ENCODE measurements around the gene RTRAF.

DNA sequence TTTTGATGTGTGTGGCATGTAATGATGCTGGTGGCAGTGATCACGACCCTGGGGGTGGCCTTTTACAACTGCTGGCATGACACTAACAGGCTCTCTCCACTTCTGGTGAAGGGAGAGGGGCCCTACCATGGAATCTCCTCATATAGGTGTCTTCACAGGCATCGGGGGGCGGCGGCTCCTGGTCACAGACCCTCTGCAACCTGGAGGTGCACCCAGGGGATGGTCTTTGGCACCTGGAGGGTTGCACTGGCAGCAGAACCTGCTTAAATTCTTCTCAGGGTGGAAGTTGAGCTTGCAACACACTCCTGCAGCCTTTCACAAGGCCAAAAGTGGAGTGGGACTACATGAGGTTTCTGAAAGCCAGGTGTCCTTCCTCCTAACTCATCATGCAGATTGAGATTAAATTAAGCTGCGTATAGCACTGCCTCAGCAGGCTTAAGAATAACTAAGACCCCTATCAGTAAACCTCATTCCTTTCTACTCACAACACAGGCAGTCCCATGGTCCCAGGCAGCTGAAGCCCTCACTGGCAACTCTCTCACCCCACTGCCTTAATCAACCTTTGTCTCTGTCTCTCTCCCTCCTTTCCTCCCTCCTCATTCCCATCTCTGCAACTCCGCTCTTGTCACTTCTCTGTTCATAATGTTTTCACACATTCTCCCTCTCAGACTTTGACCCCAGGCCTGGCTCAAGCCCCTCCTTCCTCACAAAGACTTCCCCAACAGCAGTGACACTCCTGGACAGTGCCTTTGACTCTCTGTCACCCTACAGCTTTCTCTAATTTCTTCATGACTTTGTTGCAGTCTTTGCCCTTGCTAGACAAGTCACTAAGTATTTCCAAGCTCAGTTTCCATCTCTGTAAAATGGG lies 60.6 kb downstream of the RTRAF start:
- TF ChIP-seq, protein P1, sequence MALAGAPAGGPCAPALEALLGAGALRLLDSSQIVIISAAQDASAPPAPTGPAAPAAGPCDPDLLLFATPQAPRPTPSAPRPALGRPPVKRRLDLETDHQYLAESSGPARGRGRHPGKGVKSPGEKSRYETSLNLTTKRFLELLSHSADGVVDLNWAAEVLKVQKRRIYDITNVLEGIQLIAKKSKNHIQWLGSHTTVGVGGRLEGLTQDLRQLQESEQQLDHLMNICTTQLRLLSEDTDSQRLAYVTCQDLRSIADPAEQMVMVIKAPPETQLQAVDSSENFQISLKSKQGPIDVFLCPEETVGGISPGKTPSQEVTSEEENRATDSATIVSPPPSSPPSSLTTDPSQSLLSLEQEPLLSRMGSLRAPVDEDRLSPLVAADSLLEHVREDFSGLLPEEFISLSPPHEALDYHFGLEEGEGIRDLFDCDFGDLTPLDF (CRISPR knock-in tag; IDR thresholded peaks at IDR 0.05): no peak
- TF ChIP-seq, protein P2, sequence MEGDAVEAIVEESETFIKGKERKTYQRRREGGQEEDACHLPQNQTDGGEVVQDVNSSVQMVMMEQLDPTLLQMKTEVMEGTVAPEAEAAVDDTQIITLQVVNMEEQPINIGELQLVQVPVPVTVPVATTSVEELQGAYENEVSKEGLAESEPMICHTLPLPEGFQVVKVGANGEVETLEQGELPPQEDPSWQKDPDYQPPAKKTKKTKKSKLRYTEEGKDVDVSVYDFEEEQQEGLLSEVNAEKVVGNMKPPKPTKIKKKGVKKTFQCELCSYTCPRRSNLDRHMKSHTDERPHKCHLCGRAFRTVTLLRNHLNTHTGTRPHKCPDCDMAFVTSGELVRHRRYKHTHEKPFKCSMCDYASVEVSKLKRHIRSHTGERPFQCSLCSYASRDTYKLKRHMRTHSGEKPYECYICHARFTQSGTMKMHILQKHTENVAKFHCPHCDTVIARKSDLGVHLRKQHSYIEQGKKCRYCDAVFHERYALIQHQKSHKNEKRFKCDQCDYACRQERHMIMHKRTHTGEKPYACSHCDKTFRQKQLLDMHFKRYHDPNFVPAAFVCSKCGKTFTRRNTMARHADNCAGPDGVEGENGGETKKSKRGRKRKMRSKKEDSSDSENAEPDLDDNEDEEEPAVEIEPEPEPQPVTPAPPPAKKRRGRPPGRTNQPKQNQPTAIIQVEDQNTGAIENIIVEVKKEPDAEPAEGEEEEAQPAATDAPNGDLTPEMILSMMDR (IDR thresholded peaks at IDR 0.05): no peak
- TF ChIP-seq CREB1 (CRISPR knock-in tag; IDR thresholded peaks at IDR 0.05) (no peak), ZNF263 (CRISPR knock-in tag; IDR thresholded peaks at IDR 0.05; ENCODE audit: low read depth) (no peak), TCF7 (CRISPR knock-in tag; IDR thresholded peaks at IDR 0.05; ENCODE audit: low read depth) (no peak), JUN (CRISPR knock-in tag; IDR thresholded peaks at IDR 0.05) (no peak), ZNF121 (CRISPR knock-in tag; IDR thresholded peaks at IDR 0.05) (no peak), SP1 (CRISPR knock-in tag; conservative IDR thresholded peaks at IDR 0.05) (no peak)
- TF ChIP-seq, protein P3, sequence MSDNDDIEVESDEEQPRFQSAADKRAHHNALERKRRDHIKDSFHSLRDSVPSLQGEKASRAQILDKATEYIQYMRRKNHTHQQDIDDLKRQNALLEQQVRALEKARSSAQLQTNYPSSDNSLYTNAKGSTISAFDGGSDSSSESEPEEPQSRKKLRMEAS (CRISPR knock-in tag; IDR thresholded peaks at IDR 0.05): no peak
- TF ChIP-seq, protein P4, sequence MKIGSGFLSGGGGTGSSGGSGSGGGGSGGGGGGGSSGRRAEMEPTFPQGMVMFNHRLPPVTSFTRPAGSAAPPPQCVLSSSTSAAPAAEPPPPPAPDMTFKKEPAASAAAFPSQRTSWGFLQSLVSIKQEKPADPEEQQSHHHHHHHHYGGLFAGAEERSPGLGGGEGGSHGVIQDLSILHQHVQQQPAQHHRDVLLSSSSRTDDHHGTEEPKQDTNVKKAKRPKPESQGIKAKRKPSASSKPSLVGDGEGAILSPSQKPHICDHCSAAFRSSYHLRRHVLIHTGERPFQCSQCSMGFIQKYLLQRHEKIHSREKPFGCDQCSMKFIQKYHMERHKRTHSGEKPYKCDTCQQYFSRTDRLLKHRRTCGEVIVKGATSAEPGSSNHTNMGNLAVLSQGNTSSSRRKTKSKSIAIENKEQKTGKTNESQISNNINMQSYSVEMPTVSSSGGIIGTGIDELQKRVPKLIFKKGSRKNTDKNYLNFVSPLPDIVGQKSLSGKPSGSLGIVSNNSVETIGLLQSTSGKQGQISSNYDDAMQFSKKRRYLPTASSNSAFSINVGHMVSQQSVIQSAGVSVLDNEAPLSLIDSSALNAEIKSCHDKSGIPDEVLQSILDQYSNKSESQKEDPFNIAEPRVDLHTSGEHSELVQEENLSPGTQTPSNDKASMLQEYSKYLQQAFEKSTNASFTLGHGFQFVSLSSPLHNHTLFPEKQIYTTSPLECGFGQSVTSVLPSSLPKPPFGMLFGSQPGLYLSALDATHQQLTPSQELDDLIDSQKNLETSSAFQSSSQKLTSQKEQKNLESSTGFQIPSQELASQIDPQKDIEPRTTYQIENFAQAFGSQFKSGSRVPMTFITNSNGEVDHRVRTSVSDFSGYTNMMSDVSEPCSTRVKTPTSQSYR (CRISPR knock-in tag; IDR thresholded peaks at IDR 0.05): no peak
- TF ChIP-seq, protein P5, sequence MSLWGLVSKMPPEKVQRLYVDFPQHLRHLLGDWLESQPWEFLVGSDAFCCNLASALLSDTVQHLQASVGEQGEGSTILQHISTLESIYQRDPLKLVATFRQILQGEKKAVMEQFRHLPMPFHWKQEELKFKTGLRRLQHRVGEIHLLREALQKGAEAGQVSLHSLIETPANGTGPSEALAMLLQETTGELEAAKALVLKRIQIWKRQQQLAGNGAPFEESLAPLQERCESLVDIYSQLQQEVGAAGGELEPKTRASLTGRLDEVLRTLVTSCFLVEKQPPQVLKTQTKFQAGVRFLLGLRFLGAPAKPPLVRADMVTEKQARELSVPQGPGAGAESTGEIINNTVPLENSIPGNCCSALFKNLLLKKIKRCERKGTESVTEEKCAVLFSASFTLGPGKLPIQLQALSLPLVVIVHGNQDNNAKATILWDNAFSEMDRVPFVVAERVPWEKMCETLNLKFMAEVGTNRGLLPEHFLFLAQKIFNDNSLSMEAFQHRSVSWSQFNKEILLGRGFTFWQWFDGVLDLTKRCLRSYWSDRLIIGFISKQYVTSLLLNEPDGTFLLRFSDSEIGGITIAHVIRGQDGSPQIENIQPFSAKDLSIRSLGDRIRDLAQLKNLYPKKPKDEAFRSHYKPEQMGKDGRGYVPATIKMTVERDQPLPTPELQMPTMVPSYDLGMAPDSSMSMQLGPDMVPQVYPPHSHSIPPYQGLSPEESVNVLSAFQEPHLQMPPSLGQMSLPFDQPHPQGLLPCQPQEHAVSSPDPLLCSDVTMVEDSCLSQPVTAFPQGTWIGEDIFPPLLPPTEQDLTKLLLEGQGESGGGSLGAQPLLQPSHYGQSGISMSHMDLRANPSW (CRISPR knock-in tag; conservative IDR thresholded peaks at IDR 0.05; ENCODE audit: low read depth): no peak
- TF ChIP-seq, protein P6, sequence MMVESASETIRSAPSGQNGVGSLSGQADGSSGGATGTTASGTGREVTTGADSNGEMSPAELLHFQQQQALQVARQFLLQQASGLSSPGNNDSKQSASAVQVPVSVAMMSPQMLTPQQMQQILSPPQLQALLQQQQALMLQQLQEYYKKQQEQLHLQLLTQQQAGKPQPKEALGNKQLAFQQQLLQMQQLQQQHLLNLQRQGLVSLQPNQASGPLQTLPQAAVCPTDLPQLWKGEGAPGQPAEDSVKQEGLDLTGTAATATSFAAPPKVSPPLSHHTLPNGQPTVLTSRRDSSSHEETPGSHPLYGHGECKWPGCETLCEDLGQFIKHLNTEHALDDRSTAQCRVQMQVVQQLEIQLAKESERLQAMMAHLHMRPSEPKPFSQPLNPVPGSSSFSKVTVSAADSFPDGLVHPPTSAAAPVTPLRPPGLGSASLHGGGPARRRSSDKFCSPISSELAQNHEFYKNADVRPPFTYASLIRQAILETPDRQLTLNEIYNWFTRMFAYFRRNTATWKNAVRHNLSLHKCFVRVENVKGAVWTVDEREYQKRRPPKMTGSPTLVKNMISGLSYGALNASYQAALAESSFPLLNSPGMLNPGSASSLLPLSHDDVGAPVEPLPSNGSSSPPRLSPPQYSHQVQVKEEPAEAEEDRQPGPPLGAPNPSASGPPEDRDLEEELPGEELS (CRISPR knock-in tag; IDR thresholded peaks at IDR 0.05): no peak
- TF ChIP-seq, protein P7, sequence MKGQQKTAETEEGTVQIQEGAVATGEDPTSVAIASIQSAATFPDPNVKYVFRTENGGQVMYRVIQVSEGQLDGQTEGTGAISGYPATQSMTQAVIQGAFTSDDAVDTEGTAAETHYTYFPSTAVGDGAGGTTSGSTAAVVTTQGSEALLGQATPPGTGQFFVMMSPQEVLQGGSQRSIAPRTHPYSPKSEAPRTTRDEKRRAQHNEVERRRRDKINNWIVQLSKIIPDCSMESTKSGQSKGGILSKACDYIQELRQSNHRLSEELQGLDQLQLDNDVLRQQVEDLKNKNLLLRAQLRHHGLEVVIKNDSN (CRISPR knock-in tag; IDR thresholded peaks at IDR 0.05): no peak

Data from WTC11 (cell line).